GM11168 (cell line): ENCODE data around the gene NEURL2.
"Not testable (repeated sequence)": the region's sequence is repeated elsewhere in the genome, so short reads cannot be mapped to it uniquely, and the experiment has no call there.

Experiments used
- in situ Hi-C: fragments of 300-500 bp; cut with MboI; formaldehyde crosslinking; loops from one replicate; pipeline ENCODE4 v1.12.0; 2022; ENCODE audit warnings: low sequenced_read_pairs; ENCODE audit not compliant: unreplicated experiment

The NEURL2 gene

GRCh38 chr20:45890985-45891983, at the start of gene NEURL2, which contains the start of gene CTSA:
TSS of gene NEURL2 (minus strand) at chr20:45891208. CDS start at chr20:45890991, 217 bp downstream.
TSS of gene CTSA (plus strand) at chr20:45891335. CDS start at chr20:45891569, 234 bp downstream.
- in situ Hi-C loops, result no loop called here

- in situ Hi-C loops, result no loop called here
Measured at GRCh38 chr20:45940469-45940868, 49.5 kb upstream of the NEURL2 start.

- in situ Hi-C loops, result no loop called here
Measured at GRCh38 chr20:45940053-45940452, 49.0 kb upstream of the NEURL2 start.

- in situ Hi-C loops, result no loop called here
Measured at GRCh38 chr20:45938727-45939438, 47.9 kb upstream of the NEURL2 start.

GRCh38 chr20:45937765-45938164, 46.8 kb upstream of the NEURL2 start:
- in situ Hi-C loops, result no loop called here

GRCh38 chr20:45935416-45936046, 44.5 kb upstream of the NEURL2 start:
- in situ Hi-C loops, result no loop called here

GRCh38 chr20:45934586-45935415, 43.8 kb upstream of the NEURL2 start, which contains the start of gene PCIF1:
TSS of gene PCIF1 (plus strand) at chr20:45934683. CDS start at chr20:45939000, 4,317 bp downstream.
- in situ Hi-C loops, result no loop called here

- in situ Hi-C loops, result no loop called here
Measured at GRCh38 chr20:45934046-45934585, 43.1 kb upstream of the NEURL2 start.

GRCh38 chr20:45933266-45934045, 42.4 kb upstream of the NEURL2 start:
- in situ Hi-C loops, result no loop called here

DNA sequence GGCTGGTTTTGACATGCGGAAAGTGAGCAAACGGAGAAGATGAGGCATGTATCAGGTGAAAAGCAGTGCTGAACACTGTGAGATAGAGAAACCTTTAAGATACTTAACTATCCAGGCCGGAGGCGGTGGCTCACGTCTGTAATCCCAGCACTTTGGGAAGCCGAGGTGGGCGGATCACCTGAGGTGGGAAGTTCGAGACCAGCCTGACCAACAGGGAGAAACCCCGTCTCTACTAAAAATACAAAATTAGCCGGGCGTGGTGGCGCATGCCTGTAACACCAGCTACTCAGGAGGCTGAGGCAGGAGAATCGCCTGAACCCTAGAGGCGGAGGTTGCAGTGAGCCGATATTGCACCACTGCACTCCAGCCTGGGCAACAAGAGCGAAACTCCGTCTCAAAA, 40.7 kb upstream of the NEURL2 start:
- in situ Hi-C loops, result not testable (repeated sequence)

- in situ Hi-C loops, result no loop called here
Measured at GRCh38 chr20:45927071-45927878, 36.3 kb upstream of the NEURL2 start.

DNA sequence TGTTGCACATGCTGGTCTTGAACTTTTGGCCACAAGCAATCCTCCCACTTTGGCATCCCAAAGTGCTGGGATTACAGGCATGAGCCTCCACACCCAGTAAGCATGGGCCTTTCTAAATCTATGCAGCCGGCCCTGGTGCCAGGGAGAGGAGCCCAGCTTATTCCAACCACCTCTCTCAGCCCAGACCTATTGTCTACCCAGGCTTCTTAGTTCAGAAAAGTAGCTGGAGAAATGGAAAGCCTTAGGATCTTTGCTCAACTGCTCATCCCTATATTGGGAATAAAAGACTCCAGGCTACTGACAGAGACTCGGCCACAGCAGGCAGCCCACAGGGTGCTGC, 35.7 kb upstream of the NEURL2 start:
- in situ Hi-C loops, result no loop called here

- in situ Hi-C loops, result no loop called here
Measured at GRCh38 chr20:45925821-45926506, 35.0 kb upstream of the NEURL2 start.

- in situ Hi-C loops, result no loop called here
Measured at GRCh38 chr20:45924391-45925261, 33.6 kb upstream of the NEURL2 start.

DNA sequence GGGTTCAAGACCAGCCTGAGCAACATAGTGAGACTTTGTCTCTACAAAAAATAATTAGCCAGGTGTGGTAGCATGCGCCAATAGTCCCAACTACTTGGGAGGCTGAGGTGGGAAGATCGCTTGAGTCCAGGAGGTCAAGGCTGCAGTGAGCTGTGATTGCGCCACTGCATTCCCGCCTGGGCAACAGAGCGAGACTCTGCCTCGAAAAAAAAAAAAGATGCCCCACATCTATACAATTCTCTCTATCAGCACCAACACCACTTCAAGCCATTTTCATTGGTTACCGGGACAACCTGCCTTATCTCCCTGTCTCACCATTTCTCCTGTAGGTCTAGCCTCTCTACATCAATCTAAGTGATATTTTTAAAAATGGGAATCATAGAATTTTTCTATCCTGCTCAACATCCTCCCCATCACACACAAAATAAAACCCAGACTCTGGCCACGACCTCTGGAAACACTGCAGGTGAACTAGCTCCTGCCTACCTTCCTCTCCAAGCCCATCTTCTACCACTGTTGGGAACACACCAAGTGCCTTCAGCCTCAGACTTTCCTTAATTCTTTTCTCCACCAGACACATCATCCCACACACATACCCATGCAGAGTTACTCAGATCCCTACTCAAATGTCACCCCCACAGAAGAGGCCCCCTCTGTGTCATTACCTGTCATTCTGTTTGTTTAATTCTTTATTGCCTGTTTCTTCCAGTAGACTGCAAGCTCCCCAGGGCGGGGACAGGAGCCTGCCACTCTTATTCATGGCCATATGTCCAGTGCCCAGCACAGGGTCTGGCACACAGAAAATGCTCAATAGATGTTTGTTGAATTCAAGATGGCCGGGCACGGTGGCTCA, 30.6 kb upstream of the NEURL2 start:
- in situ Hi-C loops, result no loop called here
